HL-60 (cell line): ENCODE measurements around the gene GRIP2.

Source experiments
- DNase-seq, 2 experiments: peaks; one replicate each; pipeline ENCODE4 v3.0.0-alpha.2; 2010 to 2020; ENCODE audit warnings: low read depth in 1 of 2, low spot score in 1 of 2
- H3K27ac ChIP-seq: fragments of 250-450 bp; sonication (Bioruptor Pico); replicated peaks from 2 replicates; pipeline ENCODE4 v1.5.1; 2020; ENCODE audit warnings: mild to moderate bottlenecking, moderate library complexity
- H3K27me3 ChIP-seq: fragments of 250-450 bp; sonication (Bioruptor Pico); 2 replicates; pipeline ENCODE4 v1.5.1; 2021; ENCODE audit warnings: mild to moderate bottlenecking, moderate library complexity; ENCODE audit not compliant: insufficient read depth, poor library complexity, severe bottlenecking
- H3K4me3 ChIP-seq: replicated peaks from 2 replicates; pipeline ENCODE4 v1.5.1; 2011; ENCODE audit warnings: mild to moderate bottlenecking, control low read depth, low read length; ENCODE audit not compliant: insufficient read depth
- CTCF ChIP-seq: IDR thresholded peaks from one replicate; pipeline ENCODE4 v1.5.1; 2011; ENCODE audit warnings: low read length, control low read depth, inconsistent platforms; ENCODE audit not compliant: insufficient read depth
- GABPA ChIP-seq: IDR thresholded peaks from 2 replicates; pipeline ENCODE4 v1.6.1; 2012; ENCODE audit warnings: low read depth
- POLR2AphosphoS5 ChIP-seq: IDR thresholded peaks from 2 replicates; pipeline ENCODE4 v1.6.1; 2012; ENCODE audit warnings: low read depth
- REST ChIP-seq: IDR thresholded peaks from 2 replicates; pipeline ENCODE4 v1.6.1; 2012; ENCODE audit warnings: low read depth; ENCODE audit not compliant: insufficient replicate concordance
- SPI1 ChIP-seq: IDR thresholded peaks from 2 replicates; pipeline ENCODE4 v1.6.1; 2012; ENCODE audit warnings: low read depth, mild to moderate bottlenecking, borderline replicate concordance

Gene GRIP2

DNA sequence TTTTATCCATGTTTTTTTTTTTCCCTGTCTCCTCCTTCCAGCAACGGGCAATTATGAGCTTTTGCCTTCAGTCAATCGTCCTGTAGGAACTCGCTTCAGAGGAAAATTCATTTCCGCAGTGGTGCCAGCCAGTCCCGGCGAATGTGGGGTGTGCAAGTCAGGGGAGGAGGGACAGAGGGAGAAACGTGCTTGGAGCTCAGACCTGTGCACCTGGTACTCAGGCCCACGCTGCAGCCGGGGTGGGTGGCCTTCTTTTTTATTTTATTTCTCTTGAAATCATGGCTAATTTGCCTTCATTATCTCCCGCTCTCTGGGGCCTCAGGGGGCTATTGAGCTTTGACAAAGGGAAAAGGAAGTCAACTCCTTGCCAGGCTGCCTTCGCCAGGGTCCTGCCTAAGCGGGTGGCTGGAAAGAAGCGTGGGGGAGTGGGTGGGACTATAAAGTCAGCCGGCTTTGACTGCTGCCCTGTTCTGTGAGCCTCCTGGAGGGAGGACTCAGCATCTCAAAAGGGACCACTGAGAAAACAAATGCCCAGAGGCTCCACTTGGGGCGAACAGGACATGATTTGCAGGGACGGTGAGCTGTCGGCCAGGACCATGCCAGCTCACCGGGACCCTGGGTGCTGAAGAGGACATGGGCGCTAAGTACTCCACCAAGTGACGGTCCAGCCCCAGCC lies 5.5 kb downstream of the GRIP2 start:
- DNase-seq: no peak
- no peak overlapping the region for H3K4me3 ChIP-seq
- H3K27ac ChIP-seq: no peak overlapping the region
- no peak for TF ChIP-seq REST
- TF ChIP-seq CTCF: no peak
- TF ChIP-seq POLR2AphosphoS5: no peak
- TF ChIP-seq SPI1: no peak
- TF ChIP-seq GABPA: no peak
- H3K27me3 ChIP-seq: no peaks in the 10 kb centered on the region

DNA sequence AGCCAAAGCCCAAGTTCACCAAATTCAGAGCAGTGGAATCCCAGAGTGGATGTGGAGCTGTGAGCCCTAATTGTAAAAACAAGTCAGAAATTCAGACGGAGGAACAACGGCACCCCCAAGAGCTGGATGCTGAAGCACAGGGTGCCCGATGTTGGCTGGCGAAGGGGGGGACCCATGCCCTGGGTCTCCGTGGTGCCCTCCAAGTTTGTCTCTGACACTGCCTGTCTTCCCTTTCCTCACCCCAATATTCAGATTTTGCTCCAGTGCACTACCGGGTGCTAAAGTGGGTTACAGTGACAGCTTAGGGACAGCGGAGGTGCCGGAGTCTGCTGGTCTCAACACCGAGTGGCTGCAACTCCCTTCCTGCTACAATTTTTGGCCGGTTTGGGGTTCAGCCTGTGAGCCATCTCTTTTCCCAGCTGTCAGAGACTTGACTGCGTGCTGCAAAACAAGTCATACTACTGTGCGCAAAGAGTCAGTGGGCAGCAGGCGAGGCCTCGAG lies 6.6 kb downstream of the GRIP2 start:
- Histone ChIP-seq H3K4me3 (no peak overlapping the region), H3K27ac (no peak overlapping the region), H3K27me3 (no peaks in the 10 kb centered on the region)
- no peak for DNase-seq
- no peak for TF ChIP-seq SPI1
- TF ChIP-seq CTCF: no peak
- TF ChIP-seq POLR2AphosphoS5: no peak
- no peak for TF ChIP-seq REST
- TF ChIP-seq GABPA: no peak

DNA sequence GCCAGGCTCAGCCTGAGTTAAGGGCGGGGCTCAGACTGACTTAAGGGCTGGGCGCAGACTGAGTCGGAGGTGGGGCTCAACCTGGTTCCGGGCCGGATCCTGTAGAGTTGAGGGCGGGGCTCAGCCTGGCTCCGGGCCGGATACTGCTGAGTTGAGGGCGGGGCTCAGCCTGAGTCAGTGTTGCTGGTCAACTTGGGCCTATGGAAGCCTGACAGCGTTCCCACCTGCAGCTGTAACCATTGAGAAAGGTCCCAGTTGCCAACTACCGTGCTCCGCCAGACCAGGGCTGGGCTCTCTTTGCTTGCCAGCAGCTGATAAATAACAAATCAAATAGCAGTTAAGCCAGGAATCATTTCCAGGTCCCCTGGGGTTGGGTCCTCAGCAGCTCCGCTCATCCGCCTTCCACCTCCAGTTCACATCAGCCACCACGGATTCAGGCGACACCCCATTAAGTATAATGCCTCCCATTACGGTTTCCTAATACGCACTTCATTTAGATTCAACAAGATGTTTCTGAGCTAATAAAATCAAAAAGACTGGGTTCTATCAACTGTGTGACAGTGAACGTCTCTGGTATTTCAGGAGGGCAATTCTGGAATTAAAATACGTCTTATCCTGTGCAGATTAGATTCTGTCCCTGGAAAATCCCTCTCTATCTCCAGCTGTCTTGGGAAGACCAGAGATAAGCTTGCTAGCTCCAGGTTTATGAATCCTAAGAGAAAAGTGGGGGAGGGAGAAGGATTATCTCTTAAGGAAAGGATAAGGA lies 7.3 kb downstream of the GRIP2 start:
- no peak for DNase-seq

More for the DNA sequence above, 7.3 kb downstream of the GRIP2 start:
- Histone ChIP-seq H3K27me3 (peaks cover 4% of the 10 kb centered on the region), H3K4me3 (no peak overlapping the region), H3K27ac (no peak overlapping the region)
- TF ChIP-seq SPI1 (no peak), CTCF (no peak), GABPA (no peak)
